SKM-1 (cell line): ENCODE measurements around the gene ADIPOQ.
"Not testable (repeated sequence)": the region's sequence is repeated elsewhere in the genome, so short reads cannot be mapped to it uniquely, and the experiment has no call there.

ENCODE experiments used
- DNase-seq: peaks from one replicate; lab custom pipeline; 2025; ENCODE audit not compliant: unreplicated experiment; lab: John Stamatoyannopoulos, UW

The ADIPOQ gene

GRCh38 chr3:186842426-186843038, at the start of gene ADIPOQ:
TSS of gene ADIPOQ (plus strand) at chr3:186842710. CDS start at chr3:186853059, 10,349 bp downstream.
- DNase-seq: no peak

GRCh38 chr3:186798239-186798874, 44.2 kb upstream of the ADIPOQ start:
- no peak for DNase-seq

- no peak for DNase-seq
These were observed 42.2 kb upstream of the ADIPOQ start for GRCh38 chr3:186800285-186800684.

- no peak for DNase-seq
These were observed 39.8 kb upstream of the ADIPOQ start for GRCh38 chr3:186802701-186803100.

- DNase-seq: not testable (repeated sequence)
These were observed 39.1 kb upstream of the ADIPOQ start for GRCh38 chr3:186803447-186803846.

- DNase-seq: peak; percentile 33
These were observed 36.1 kb upstream of the ADIPOQ start, which contains the start of gene RFC4 for GRCh38 chr3:186806089-186807055. TSS of gene RFC4 (minus strand) at chr3:186806482. CDS start at chr3:186804713, 1,769 bp downstream.

- DNase-seq: no peak
These were observed 35.3 kb upstream of the ADIPOQ start for GRCh38 chr3:186807231-186807630.

GRCh38 chr3:186810336-186810996, 32.0 kb upstream of the ADIPOQ start:
- no peak for DNase-seq

- DNase-seq: not testable (repeated sequence)
These were observed 31.2 kb upstream of the ADIPOQ start for GRCh38 chr3:186811313-186811712.

GRCh38 chr3:186814100-186814499, 28.4 kb upstream of the ADIPOQ start:
- no peak for DNase-seq

GRCh38 chr3:186815435-186815834, 27.1 kb upstream of the ADIPOQ start:
- DNase-seq: peak; percentile 61

GRCh38 chr3:186818516-186818915, 24.0 kb upstream of the ADIPOQ start:
- DNase-seq: no peak

- DNase-seq: no peak
These were observed 23.6 kb upstream of the ADIPOQ start for GRCh38 chr3:186818956-186819355.

- DNase-seq: peak; percentile 54
These were observed 20.8 kb upstream of the ADIPOQ start for GRCh38 chr3:186821429-186822387.

- DNase-seq: not testable (repeated sequence)
These were observed 20.1 kb upstream of the ADIPOQ start for GRCh38 chr3:186822388-186822759.

- DNase-seq: no peak
These were observed 19.1 kb upstream of the ADIPOQ start for GRCh38 chr3:186823386-186823785.

GRCh38 chr3:186824430-186825139, 17.9 kb upstream of the ADIPOQ start:
- DNase-seq: no peak

- no peak for DNase-seq
These were observed 17.2 kb upstream of the ADIPOQ start for GRCh38 chr3:186825294-186825821.

- no peak for DNase-seq
These were observed 16.6 kb upstream of the ADIPOQ start for GRCh38 chr3:186825872-186826409.
